Hematopoietic multipotent progenitor cell (in vitro differentiated cells): ENCODE measurements around the gene PPP1R16B. TPM values are rescaled to one million over a fixed set of nuclear protein-coding genes. Genes with fewer than 3 reads are reported as not detected.

Experiments
- DNase-seq, 3 donors: peaks; one replicate each; pipeline ENCODE4 v3.0.0-alpha.2; 2011 to 2015; ENCODE audit warnings: low read depth in 2 of 3, low spot score in 2 of 3
- total RNA-seq: library from RNA; depleted of rRNA; stranded (reverse); fragments of >200 nt; gene quantifications from one replicate; pipeline ENCODE4 v1.2.3, GENCODE V29; 2012

PPP1R16B gene
- total RNA-seq, result 10.8 TPM

DNA sequence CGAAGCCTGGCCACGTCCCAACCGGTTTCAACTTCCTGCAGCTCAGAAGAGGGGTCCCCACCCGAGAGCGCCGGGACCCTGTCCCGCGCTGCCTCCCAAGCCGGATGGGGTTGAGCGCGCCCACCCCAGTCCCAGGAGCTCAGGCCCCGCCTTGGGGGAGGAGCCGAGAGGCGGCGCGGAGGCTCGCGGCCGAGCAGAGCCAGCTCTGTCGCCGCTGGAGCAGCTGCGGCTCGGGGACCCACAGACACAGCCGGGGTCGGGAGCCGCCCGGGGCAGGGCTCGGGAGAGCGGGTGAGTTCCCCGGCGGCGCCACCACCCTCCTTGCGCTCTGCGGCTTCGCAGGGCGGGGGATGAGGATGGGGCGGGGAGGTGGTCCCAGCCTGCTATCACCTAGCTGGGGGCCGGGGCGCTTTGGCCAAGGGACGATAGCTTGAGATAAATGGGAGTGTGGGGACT lies at the start of gene PPP1R16B:
Gene PPP1R16B, plus strand, starts transcription at position 196 of the 456 bp plus-strand sequence. CDS start 30,229 bp downstream, outside the sequence.
- peak; percentile 44 to 90 (median 81) for DNase-seq

DNA sequence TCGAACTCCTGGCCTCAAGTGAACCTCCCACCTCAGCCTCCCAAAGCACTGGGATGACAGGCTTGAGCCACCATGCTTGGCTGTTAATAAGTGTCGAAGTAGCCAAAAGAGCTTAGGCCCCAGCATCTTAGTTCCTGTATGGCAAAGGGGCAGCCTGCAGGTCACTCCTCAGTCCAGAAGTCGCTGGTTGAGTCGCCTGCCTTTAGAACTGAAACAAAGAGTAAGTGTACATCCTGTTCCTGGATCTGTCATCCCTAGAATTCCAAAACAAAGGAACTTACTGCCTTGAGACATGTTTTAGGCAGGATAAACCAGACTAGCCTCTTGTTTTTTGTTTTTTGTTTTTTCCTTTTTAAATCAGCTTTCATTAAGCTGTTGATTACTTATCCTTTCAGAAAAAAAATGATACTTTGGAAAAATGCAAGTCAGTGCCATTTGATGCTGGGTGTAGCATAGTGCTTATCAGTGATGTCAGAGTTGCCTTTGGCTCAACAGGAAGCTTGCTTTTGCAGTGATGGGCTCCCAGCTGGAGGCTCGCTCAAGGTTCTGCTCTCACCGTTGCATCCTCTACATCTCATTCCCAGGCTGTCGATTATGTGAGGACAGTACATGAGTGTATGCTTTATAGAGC lies 48.2 kb upstream of the PPP1R16B start:
- DNase-seq, result no peak

DNA sequence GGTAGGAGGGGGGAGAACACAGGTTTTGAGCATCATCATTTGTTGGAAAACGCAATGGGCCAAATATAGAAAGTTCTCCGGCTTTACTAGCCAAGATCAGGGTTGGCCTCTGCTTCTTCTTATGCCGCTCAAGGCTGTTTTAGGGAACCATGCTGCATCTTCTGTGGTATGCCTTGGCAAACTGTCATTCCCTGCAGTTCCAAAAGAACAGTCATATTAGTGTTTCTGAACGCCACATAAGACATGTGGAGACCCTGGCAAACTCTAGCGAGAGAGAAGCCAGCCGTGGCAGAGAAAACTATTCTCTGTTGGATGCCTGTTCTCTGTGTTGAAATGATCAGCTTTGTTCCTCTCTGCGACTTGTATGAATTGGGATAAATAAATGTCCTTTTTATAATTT lies 46.4 kb upstream of the PPP1R16B start:
- no peak for DNase-seq

DNA sequence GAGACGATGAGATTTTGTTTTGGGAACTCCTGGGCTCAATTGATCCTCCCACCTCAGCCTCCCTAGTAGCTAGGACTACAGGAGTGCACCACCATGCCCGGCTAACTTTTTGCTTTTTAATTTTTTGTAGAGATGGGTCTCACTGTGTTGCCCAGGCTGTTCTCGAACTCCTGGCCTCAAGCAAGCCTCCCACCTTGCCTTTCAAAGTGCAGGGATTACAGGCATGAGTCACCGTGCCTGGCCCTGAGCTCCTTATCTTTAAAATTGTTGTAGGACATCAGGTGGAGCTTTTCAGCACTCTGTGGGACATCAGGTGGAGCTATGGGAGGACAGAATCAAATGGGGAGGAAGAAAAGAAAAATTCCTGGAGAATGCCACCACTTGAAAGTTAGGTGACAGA lies 44.5 kb upstream of the PPP1R16B start:
- no peak for DNase-seq

DNA sequence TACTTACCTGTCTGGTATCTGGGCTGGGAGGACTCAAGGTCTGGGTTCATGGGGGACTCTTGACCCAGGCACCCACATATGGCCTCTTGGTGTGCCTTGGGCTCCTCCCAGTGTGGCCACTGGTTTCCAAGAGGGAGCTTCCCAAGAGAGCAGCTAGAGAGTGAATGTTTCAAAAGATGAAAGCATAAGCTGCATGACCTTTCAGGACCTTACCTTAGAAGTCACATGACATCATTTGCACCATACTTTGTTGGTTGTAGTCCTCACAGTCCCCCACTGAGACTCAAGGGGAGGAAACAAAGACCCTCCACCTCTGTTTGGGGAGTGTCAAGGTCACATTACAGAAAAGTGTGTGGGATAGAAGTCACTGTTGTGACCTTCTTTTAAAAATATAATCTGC lies 43.3 kb upstream of the PPP1R16B start:
- DNase-seq, result no peak

DNA sequence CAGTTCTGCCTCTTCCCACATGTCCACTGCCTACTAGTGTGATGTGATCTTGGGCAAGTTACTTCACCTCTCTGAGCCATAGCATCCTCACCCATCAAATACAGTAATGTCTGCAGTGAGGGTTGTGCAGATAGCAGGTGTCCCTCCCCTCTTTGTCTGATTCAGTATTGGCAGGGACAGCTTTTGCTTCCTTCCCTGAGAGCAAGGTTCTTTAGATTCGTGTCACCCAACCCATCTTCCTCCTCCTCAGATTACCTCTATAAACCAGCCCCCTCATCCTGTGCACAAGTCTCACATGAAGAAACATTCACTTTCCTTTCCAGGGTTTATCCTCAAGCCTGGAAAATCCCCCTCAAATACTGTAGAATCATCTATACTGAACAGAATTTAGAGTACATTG lies 41.9 kb upstream of the PPP1R16B start:
- DNase-seq, result no peak

DNA sequence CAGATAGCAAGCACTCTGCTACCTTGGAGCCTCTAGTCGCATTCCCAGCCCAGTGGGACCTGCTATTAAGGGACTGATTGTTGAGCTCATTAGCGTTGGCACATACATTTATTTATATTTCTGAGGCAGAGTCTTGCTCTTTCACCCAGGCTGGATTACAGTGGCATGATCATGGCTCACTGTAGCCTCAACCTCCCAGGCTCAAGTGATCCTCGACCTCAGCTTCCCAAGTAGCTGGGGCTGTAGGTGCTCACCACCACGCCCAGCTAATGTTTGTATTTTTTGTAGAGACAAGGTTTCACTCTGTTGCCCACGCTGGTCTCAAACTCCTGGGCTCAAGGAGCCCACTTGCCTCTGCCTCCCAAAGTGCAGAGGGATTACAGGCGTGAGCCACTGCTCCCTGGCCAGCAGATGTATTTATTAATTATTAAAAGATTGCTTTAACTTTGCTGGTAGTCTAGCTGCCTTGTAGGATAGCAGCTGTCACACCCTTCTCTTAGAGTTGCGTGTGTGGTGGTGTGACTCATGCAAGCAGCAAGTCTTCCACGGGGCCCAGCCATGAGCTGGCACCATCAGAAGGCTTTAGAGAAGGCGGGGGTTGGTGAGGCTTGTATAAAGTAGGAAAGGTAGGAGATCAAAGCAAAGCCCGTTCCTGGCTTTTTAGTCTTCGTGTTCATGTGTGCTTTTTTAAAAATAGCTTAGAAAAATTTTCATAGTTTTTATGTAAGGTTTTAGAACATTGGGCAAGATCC lies 40.8 kb upstream of the PPP1R16B start:
- DNase-seq, result no peak

DNA sequence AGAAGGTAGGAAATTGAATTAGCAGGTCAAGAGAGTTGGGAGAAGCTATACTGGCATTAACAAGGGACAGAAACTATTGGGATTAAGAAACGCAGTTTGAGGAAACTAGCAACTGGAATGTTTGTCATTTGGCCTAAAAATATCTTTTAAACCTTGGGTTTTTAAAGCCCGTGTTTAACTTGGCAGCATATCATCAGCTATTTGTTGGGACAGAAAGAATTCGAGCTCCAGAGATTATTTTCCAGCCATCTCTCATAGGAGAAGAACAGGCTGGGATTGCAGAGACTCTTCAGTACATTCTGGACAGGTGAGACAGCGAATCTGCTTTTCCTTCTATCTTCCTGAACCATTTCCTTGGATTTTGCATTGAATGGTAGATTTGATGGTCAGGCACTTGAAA lies 39.4 kb upstream of the PPP1R16B start:
- no peak for DNase-seq

DNA sequence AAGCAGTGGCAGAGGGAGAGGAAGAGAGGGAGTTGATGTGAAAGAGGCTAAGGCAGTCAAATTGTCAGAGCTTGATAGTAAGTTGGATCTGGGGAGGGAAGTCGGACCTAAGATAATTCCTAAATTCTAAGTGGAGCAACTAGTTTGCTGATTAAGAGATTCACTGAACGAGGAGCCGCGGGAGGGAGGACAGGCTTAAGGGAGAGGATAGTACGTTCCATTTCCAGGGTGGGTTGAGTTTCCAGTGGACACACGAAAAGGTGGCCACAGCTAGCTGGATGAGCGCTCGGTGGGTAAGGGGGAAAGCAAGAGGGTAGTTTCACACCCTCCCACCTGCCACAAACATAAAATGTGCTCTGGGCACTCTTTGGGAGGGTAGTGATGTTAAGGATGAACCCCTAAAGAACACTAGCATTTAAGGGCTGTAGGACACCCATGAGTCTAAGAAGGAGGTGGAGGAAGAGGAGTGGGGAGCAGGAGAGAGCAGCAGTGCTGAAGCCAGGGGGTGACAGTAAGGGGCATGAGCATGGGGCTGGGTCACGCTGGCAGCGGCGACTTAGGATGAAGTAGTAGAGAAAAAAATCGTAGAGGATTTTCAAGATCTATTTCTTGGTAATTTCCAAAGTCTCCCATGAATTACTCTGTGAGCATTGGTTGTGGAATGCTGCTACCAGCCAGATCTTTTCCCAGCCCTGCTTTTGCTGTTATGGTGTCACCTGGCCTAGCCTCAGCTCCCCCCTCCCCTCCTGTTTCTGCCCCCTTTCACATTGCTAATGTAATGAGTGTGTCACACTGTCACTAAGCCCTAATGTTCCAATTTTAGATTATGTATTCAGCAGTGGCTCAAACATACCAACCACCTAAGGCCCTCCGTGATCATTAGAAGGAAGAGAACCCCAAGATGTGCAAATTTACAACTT lies 35.9 kb upstream of the PPP1R16B start:
- no peak for DNase-seq

DNA sequence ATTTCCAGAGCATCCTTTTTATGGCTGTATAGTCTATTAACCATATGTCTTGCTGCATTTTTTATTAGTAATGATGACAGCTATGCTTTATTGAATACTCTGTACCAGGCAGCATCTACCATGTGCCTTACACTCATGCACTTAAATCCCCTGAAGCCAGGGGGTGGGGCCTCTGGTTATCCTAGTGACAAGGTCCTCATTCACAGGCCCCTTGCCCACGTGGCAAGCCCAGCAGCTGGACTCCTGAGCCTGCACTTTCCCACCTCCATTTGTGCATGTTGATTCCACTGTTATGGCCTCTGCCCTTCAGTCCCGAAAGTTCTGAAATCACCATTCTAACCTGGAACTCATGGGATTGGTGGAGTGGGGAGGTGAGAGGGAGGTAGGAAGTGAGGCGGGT lies 35.0 kb upstream of the PPP1R16B start:
- no peak for DNase-seq

DNA sequence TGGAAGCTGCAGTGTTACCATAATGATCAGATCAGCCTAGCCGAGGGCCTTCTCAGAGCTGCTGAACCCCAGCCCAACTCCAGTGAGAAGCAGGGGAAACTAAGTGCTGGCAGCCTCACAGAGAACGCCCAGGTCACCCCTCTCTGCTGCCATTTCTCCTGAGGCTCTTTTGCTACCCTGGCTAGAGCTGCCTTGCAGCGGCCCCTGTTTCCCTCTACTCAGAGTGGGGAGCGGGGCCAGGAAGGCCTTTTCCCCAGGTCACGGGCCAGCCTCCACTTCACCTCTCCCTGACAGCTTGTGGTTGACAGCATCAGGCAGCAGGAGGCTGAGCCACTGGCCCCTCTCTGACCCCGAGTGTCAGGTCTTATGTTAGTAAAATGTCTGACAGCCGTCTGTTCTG lies 34.5 kb upstream of the PPP1R16B start:
- no peak for DNase-seq

DNA sequence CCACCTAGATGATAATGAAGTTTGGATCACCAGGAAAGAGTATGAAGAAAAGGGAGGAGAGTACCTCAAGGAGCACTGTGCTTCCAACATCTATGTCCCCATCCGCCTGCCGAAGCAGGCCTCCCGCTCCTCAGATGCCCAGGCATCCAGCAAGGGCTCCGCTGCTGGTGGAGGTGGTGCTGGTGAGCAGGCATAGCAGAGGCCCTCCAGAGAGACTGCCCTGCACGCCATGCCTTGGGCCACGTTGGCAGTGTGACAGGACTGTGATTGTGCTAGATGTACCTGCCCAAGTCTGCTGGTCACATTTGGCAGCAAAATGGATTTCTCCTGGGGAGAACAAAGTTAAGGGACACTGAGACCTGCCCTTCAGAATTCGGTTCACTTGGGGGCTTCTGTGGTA lies 33.9 kb upstream of the PPP1R16B start:
- no peak for DNase-seq

DNA sequence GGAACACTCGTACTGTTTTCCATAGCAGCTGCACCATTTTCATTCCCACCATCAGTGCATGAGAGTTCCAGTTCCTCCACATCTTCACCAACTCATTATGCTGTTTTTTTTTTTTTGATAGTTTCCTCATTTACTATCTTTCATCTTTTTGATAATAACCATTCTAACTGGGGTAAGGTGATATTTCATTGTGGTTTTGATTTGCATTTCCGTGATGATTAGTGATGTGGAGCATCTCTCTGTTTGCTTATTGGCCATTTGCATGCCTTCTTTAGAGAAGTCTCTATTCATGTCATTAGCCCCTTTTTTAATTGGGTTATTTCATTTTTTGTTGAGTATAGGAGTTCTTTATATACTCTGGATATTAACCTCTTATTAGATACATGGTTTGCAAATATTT lies 31.3 kb upstream of the PPP1R16B start:
- no peak for DNase-seq

DNA sequence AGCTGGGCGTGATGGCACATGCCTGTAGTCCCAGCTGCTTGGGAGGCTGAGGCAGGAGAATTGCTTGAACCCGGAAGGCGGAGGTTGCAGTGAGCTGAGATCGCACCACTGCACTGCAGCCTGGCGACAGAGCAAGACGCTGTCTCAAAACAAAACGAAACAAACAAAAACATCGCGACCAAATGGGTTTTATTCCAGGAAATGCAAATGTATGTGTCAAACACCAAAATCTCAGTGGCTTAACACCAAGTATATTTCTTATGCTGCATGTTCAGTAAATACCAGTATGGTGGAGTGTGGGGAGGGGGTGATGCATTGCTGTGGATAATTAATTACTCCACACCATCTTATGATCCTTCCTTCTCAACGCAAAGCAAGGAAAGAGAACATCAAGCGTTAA lies 29.1 kb upstream of the PPP1R16B start:
- DNase-seq, result no peak

DNA sequence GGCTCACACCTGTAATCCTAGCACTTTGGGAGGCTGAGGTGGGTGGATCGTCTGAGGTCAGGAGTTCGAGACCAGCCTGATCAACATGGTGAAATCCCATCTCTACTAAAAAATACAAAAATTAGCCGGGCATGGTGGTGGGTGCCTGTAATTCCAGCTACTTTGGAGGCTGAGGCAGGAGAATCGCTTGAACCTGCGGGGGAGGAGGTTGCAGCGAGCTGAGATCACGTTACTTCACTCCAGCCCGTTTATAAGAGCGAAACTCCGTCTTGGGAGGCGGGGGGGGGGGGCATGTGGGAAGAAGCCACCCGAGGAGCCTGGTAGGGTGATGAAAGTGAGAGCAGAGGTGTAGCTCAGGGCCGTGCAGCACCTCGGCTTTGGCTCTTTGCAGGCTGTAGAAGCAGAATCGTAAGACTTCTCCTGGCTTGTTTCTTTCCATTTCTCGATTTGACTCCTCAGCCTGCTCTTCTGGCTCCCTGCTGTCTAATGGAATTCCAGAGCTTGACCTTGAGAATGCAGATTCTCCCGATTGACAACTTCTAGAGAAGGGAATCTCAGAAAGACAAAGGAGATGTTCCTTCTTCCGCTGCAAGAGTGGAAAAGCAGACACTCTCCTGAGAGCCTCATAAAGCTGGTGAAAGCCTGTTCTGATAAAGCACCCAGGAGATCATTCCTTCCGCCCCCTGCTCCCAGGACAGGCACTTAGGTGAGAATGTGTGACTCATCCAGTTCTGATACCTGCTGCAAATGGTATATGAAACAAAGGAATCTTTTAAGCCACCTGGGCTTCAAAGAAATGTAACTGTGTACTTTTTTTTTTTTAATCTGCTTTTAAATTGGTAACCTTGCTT lies 26.0 kb upstream of the PPP1R16B start:
- DNase-seq, result no peak

DNA sequence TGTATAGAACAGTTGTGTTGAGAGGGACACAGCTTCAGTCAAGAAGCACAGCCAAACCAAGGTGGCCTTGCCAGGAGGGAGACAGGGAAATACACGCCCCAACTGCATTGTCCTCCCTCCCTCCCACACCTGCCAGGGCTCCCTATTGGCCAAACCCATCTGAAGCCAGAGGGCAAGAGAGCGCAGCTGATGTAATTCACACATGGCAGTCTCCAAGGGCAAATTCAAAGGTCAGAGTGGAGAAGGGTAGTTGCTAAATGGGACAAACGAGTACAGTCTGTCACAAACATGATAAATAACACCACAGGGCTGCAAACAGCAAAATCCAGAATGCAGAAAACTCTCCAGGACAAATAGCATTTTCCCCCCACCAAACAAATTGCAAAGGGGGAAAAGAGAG lies 23.2 kb upstream of the PPP1R16B start:
- no peak for DNase-seq

DNA sequence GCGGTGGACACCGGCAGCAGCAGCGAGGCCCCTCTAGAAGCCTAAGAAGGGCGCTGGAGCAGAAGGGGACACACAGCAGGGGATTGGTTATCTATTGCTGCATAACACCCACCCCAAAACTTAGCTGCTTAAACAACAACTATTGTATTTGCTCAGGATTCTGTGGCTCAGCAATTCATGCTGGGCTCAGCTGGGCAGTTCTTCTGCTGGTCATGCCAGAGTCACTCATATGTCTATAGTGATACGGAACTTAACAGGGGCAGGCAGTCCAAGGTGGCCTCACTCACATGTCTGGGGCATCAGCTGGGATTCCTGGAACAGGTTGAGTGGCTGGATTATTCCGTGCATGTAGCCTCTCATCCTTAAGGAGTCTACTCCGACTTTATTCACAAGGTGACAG lies 17.6 kb upstream of the PPP1R16B start:
- no peak for DNase-seq

DNA sequence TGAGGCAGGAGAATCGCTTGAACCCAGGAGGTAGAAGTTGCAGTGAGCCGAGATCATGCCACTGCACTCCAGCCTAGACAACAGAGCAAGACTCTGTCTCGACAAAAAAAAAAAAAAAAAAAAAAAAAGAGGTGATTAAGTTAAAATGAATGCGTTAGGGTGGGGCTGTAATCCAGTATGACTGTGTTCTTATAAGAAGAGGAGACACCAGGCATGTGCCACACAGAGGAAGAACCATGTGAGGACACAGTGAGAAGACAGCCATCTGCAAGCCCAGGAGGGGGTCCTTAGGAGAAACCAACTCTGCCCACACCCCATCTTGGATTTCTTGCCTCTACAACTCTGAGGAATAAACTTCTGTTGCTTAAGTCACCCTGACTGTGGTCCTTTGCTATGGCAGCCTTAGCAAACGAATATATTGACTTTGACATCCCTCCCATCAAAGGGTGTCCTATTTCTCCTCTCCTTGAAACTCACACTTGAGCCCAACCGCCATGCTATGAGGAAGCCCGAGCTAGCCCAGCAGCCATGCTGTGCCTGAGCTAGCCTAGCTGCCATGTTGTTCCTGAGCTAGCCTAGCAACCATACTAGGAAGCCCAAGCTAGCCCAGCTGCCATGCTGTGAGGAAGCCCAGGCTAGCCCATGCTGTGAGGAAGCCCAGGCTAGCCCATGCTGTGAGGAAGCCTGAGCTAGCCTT lies 15.8 kb upstream of the PPP1R16B start:
- no peak for DNase-seq

DNA sequence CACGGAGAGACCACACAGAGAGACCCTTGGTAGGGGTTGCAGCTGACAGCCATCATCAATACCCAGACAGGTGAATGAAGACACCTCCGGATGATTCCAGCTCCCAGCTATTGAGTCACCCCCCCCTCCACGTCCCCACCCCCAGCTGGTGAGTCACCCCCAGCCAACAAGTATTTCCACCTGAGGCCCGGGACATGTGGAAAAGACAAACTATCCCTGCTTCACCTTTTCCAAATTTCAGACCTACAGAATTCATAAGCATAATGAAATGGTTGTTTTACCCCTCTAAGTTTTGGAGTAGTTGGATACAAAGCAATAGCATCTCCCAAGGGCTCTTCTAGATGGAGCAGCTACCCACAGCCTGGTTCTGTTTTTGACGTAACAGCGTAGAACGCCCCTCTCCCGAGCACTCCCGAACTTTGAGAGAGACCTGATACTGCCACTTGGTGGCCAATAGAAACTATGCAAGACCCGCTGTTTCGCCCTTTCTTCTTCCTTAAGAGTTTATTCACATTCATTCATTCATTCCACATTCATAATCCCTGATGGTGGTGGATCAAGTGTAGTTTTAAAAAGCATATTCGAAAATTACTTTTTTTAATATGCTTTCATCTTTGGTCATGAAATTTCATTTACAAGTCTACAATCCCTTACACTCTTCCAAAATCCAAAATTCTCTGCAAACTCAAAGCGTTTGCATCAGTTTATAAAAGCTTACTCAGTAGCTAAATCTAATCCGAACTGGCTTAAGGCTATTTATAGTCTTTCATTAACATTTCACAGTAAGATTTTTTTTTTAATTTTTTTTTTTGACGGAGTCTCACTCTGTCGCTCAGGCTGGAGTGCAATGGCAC lies 15.1 kb upstream of the PPP1R16B start:
- DNase-seq, result peak; percentile 41 to 81 (median 65)
